GM20000 (cell line): ENCODE data around the gene MIA.

Experiments
- DNase-seq: peaks from one replicate; pipeline ENCODE4 v3.0.0; 2012; ENCODE audit warnings: low spot score
- TF ChIP-seq, protein P1 (sequence below): IDR thresholded peaks from 2 replicates; pipeline ENCODE4 v1.5.1; 2012; ENCODE audit warnings: mild to moderate bottlenecking, control low read depth; ENCODE audit errors: extremely low read depth, missing control alignments

The MIA gene

DNA sequence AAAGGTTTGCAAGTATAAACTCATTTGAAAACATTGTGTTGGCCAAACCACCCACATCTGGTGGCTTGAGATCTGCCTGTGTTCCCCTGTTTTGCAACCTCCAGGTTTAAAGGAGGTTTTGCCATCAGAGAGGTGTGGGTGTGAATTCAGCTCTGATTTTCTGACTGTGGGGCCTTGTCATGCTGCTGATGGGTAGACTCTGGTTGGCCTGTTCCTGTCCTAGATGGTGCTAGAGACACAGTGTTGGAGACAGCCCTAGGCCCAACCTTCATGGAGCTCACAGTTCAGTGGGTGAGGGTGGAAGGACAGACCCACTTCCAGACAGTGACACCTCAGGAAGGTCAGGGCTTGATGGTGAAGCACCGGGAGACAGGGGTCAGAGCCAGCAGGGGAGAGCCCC, 10.2 kb downstream of the MIA start:
- TF ChIP-seq, protein P1, sequence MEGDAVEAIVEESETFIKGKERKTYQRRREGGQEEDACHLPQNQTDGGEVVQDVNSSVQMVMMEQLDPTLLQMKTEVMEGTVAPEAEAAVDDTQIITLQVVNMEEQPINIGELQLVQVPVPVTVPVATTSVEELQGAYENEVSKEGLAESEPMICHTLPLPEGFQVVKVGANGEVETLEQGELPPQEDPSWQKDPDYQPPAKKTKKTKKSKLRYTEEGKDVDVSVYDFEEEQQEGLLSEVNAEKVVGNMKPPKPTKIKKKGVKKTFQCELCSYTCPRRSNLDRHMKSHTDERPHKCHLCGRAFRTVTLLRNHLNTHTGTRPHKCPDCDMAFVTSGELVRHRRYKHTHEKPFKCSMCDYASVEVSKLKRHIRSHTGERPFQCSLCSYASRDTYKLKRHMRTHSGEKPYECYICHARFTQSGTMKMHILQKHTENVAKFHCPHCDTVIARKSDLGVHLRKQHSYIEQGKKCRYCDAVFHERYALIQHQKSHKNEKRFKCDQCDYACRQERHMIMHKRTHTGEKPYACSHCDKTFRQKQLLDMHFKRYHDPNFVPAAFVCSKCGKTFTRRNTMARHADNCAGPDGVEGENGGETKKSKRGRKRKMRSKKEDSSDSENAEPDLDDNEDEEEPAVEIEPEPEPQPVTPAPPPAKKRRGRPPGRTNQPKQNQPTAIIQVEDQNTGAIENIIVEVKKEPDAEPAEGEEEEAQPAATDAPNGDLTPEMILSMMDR: no peak
- no peak for DNase-seq

DNA sequence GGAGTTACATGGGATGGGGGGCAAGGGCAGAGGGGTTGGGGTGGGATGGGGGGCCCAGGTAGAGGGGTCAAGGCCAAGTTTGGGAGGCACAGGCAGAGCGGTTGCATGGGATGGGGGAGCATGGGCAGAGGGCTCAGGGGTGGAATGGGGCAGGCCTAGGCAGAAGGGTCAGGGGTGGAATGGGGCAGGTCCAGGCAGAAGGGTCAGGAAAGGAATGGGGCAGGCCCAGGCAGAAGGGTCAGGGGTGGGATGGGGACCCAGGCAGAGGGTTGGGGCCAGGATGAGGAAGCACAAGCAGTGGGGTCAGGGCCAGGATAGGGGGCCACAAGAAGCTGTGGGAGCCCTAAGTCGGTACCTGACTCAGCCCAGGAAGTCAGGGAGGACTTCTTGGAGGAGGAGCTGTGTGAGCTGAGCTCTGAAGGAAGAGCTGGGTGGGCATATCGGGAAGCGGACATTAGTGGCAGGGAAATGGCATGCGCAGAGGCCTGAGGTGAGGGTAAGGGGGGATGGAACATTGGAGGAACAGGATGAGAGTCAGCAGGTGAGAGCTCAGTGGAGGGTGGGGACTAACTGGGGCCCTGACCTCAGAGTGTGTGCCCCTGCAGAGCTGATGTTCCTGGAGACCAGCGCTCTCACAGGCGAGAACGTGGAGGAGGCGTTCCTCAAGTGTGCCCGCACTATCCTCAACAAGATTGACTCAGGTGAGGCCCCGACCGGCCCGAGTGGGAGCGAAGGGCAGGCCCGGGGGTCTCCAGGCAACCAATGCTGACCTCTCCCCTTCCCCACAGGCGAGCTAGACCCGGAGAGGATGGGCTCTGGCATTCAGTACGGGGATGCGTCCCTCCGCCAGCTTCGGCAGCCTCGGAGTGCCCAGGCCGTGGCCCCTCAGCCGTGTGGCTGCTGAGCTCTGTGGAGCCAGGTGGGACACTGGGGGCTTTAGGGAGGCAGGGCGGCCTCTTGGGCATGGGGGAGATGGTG, 11.0 kb downstream of the MIA start:
- DNase-seq: no peak
- TF ChIP-seq, protein P1: no peak

DNA sequence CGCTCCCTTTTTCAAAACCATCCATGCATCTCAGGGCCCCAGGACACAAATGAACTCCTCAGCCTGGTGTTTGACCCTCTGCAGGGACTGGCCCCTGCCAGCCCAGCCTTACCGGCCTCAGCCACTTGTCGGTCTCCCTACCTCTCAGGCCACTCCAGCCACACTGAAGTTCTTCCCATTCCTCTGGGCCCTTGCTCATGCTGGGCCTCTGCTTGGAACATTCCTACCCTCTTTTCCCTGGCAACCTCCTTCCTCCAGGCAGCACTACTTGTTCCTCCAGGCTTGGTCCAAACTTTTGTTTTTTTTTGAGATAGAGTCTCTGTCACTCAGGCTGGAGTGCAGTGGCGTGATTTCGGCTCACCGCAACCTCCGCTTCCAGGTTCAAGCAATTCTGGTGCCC, 16.0 kb downstream of the MIA start:
- no peak for DNase-seq
- TF ChIP-seq, protein P1: no peak

DNA sequence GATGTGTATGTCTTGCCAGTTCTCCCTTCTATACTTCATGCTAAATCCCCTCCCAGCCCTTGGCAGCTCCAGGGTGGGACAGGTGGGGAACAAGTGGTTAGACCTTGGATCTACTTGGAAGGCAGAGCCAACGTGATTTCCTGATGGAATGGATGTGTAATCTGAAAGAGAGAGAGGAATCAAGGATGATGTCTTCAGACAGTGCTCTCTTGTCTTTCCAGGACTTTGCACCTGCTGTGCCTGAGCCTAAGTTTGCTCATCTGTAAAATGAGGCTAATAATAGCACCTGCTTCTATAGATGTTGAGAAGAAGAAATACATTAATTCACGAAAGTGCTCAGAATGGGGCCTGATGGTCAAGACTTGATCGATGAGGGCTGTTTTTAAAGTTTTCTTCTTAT, 16.7 kb downstream of the MIA start:
- TF ChIP-seq, protein P1: no peak
- DNase-seq: no peak

DNA sequence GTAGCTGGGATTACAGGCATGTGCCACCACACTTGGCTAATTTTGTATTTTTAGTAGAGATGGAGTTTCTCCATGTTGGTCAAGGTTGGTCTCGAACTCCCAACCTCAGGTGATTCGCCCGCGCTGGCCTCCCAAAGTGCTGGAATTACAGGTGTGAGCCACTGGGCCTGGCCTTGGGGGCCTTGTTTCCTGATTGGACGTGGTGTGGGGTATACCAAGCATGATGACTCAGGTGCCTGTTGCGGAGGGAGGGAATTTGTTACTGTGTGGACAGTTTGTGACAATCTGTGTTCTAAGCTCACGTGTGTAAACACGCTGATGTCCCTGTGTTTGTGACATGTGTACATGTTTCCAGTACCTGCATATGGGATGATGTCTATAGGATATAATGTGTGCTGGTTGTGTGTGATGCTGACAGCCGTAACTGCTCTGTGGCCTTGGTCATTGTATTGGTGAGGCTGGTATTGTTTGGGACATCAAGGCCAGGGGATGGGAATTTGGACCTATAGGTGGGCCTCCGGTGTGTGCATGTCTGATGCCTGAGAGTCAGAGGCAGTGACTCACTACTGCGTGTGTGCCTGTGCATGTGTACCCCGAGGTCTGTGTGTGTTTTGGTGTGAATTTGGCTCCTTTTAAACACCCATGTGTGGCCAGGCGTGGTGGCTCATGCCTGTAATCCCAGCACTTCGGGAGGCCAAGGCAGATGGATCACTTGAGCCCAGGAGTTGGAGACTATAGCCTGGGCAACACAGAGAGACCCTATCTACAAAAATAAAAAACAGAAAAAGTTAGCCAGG, 22.0 kb downstream of the MIA start:
- TF ChIP-seq, protein P1: no peak
- no peak for DNase-seq

DNA sequence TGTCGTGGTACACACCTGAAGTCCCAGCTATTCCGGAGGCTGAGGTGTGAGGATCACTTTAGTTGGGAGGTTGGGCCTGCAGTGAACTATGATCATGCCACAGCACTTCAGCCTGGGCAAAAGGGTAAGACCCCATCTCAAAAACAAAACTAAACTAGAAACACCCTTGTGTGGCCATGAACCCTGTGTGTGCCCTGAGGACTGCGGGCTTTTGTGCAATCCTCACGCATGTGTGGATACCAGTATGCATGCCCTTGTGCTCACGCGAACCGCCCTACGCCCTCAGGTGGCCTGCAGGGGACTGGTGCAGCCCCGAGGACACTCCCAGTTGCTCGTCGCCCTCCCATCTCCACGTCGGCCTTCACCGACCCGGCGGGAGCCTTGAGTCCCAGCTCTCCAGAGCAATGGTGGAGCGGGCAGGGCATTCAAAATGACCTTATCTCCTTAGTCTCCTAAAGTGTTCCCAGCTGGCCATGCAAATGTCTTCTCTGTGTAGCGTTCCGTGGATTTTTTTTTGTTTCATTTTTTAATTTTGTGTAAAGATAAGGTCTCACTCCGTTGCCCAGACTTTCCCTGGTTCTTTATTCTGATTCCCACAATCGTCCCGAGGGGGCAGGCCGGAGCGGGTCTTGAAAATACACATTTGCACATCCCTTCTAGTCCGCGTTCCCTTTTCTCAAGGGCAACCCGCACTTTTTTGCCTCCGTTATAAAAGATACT, 22.8 kb downstream of the MIA start:
- DNase-seq: peak; percentile 79
- TF ChIP-seq, protein P1: no peak
